ENCODE results near the gene SHQ1.
"Not testable (repeated sequence)": the region's sequence is repeated elsewhere in the genome, so short reads cannot be mapped to it uniquely, and the experiment has no call there.

SHQ1 gene

DNA sequence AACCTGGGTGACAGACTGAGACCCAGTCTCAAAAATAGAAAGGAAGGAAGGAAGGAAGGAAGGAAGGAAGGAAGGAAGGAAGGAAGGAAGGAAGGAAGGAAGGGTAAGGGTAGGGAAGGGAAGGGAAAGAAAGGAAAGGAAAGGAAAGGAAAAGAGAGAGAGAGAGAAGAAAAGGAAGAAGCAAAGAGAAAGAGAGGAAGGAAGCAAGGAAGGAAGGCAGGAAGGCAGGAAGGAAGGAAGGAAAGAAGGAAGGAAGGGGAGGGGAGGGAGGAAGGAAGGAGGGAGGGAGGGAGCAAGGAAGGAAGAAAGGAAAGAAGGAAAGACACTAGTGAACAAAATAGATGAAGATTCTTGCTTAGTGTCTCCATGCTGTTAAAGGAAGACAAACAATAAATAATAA, 129.1 kb downstream of the SHQ1 start:
- DNase-seq (ENCODE audit: low read depth, low spot score): no peak

- DNase-seq (ENCODE audit: low read depth, low spot score): not testable (repeated sequence)
Measured at GRCh38 chr3:72714135-72714534, 134.1 kb downstream of the SHQ1 start.

DNA sequence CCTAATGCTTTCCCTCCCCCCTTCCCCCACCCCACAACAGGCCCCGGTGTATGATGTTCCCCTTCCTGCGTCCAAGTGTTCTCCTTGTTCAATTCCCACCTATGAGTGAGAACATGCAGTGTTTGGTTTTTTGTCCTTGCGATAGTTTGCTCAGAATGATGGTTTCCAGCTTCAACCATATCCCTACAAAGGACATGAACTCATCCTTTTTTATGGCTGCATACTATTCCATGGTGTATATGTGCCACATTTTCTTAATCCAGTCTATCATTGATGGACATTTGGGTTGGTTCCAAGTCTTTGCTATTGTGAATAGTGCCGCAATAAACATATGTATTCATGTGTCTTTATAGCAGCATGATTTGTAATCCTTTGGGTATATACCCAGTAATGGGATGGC, 137.8 kb downstream of the SHQ1 start:
- not testable (repeated sequence) for DNase-seq (ENCODE audit: low read depth, low spot score)

DNA sequence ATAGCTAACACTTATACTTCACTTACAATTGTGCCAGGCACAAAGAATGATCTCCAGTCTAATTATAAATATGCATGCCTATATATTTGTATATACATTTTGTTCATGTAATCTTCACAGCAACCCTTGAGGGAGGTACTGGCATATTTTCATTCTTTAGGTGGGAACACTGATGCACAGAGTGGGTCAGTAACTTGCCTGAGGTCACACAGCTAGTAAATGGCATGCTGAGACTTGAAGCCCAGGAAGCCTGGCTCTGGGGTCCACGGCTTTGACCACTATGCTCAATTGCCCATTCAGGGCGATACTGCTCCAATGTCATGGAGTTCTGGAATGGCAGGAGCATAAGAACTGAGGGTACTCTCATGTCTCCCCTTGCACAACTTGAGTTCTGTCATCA, 139.8 kb downstream of the SHQ1 start:
- DNase-seq (ENCODE audit: low read depth, low spot score): no peak

DNA sequence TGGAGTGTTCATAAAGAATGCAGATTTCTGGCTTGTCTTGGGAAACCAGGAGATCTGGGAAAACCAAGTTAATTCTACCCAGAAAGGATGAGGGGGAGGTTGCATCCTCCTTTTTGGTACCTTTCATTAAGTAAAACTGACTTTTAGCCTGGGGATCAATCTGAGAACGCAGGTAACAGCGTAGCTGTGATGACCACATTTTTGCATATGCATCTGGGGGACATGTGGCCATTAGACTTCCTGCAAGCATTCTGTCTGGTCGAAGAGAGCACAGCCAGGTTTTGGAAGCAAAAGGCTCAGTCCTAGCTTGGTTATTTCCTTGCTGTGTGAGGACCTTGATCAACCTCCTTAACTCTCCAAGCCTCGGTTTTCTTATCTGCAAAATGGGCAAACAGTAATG, 145.2 kb downstream of the SHQ1 start:
- DNase-seq (ENCODE audit: low read depth, low spot score): no peak

GRCh38 chr3:72702390-72702789, 145.9 kb downstream of the SHQ1 start:
- no peak for DNase-seq (ENCODE audit: low read depth, low spot score)

DNA sequence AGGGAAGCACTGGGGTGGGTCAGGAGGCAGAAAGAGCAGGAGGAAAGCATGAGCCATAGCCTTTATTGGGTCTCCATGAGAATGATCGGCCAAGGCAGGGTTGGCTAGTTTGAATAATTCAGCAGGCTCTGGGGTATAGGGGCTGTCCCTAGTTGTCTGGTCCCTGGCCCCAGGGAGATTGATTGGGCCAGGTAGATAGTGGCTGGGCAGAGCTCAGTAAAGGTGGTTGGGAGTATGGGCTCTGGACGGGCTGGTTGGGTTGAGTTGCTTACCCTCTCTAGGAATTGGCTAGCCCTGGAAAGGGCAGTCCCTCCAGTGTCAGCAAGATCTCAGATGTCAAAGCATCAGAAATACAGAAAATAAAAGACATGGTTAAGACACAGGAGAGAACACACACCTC, 148.1 kb downstream of the SHQ1 start:
- DNase-seq (ENCODE audit: low read depth, low spot score): no peak

GRCh38 chr3:72699631-72700030, 148.6 kb downstream of the SHQ1 start:
- no peak for DNase-seq (ENCODE audit: low read depth, low spot score)

All from activated CD4-positive, CD25-positive, alpha-beta regulatory T cell treated with anti-CD3 and anti-CD28 coated beads, Interleukin-2, amount 50 U/mL, for 16 hours (primary cell).